K562 (cell line): Measurements from ENCODE around the gene ZNF598. TPM values are rescaled to one million over a fixed set of nuclear protein-coding genes. Genes with fewer than 3 reads are reported as not detected.
A peak's percentile ranks its signal among the peaks of the same experiment; 100 is the strongest.

Experiments used
- DEAF1 ChIP-seq: fragments of 450-650 bp; formaldehyde crosslinking; IDR thresholded peaks from 2 replicates; pipeline ENCODE4 v1.4.0; 2020; ENCODE audit warnings: mild to moderate bottlenecking, moderate library complexity
- FOXK1 ChIP-seq: sonication (generic); formaldehyde crosslinking; IDR thresholded peaks from 2 replicates; pipeline ENCODE4 v1.8.0; 2022; ENCODE audit warnings: missing genetic modification reagents, mild to moderate bottlenecking, borderline replicate concordance
- GABPB2 ChIP-seq: fragments of 250-450 bp; sonication (Bioruptor Pico); conservative IDR thresholded peaks from 2 replicates; pipeline ENCODE4 v1.5.1; 2021; ENCODE audit warnings: mild to moderate bottlenecking
- HNRNPH1 ChIP-seq: fragments of 200-400 bp; formaldehyde crosslinking; optimal IDR thresholded peaks from 2 replicates; pipeline ENCODE3; 2017; ENCODE audit warnings: low read depth, mild to moderate bottlenecking, low read length, moderate library complexity
- HNRNPLL ChIP-seq: fragments of 200-400 bp; formaldehyde crosslinking; IDR thresholded peaks from 2 replicates; pipeline ENCODE4 v1.6.1; 2017; ENCODE audit warnings: low read length, low read depth, mild to moderate bottlenecking; ENCODE audit not compliant: poor library complexity, severe bottlenecking
- RBFOX2 ChIP-seq: fragments of 200-400 bp; formaldehyde crosslinking; IDR thresholded peaks from 2 replicates; pipeline ENCODE4 v1.6.1; 2017; ENCODE audit warnings: low read depth, mild to moderate bottlenecking, low read length, moderate library complexity
- SMARCE1 ChIP-seq: fragments of 450-650 bp; IDR thresholded peaks from 2 replicates; pipeline ENCODE4 v1.7.1; 2016; ENCODE audit warnings: mild to moderate bottlenecking
- ZBTB11 ChIP-seq, 3 experiments: fragments of 200-800 bp in 1 of 3; fragments of 250-450 bp in 1 of 3; fragments of 450-650 bp in 1 of 3; sonication (Bioruptor Pico) in 1 of 3; sonication (Bioruptor generic) in 1 of 3; formaldehyde crosslinking in 1 of 3; IDR thresholded peaks; 2 replicates each; pipeline versions ENCODE4 v1.6.1 to v1.8.0; 2016 to 2022; ENCODE audit warnings: mild to moderate bottlenecking in 2 of 3, missing genetic modification characterization in 2 of 3, missing compliant biosample characterization in 1 of 3, moderate library complexity in 1 of 3
- ZBTB40 ChIP-seq, 2 experiments: fragments of 450-650 bp in 1 of 2; sonication (generic) in 1 of 2; formaldehyde crosslinking in 1 of 2; IDR thresholded peaks; 2 replicates each; pipeline versions ENCODE4 v1.7.1 to v1.9.0; 2016 to 2022; ENCODE audit warnings: inconsistent platforms in 1 of 2, mild to moderate bottlenecking in 1 of 2, missing genetic modification reagents in 1 of 2
- ZNF184 ChIP-seq: sonication (generic); formaldehyde crosslinking; IDR thresholded peaks from 2 replicates; pipeline ENCODE4 v1.5.0; 2020; ENCODE audit warnings: missing genetic modification reagents
- ZNF3 ChIP-seq: fragments of 250-450 bp; sonication (Bioruptor Pico); IDR thresholded peaks from 2 replicates; pipeline ENCODE4 v1.5.0; 2021; ENCODE audit warnings: mild to moderate bottlenecking, moderate library complexity
- ZNF589 ChIP-seq: fragments of 200-800 bp; sonication (Bioruptor generic); IDR thresholded peaks from 2 replicates; pipeline ENCODE4 v1.6.1; 2016; ENCODE audit warnings: low read depth, missing genetic modification characterization, missing compliant biosample characterization
- polyA plus RNA-seq, 8 experiments: library from polyadenylated mRNA; depleted of rRNA in 4 of 8; stranded (reverse) in 5 of 8; unstranded in 3 of 8; fragments of >200 nt; fragmentation: Nextera tagmentation in 2 of 8; fragmentation: Illumina TruSeq in 1 of 8; extraction: Ambion mirVana in 2 of 8; extraction: Trizol in 1 of 8; gene quantifications; 2 replicates each; pipeline versions ENCODE4 v1.2.1 to v1.2.3, GENCODE V29; 2011 to 2014; ENCODE audit warnings: inconsistent platforms in 1 of 8, missing spikeins in 1 of 8
- total RNA-seq, 7 experiments: library from RNA; depleted of rRNA in 6 of 7; stranded (reverse); fragments of >200 nt in 6 of 7; fragmentation: Illumina TruSeq in 2 of 7; extraction: Trizol in 2 of 7; gene quantifications; 2 replicates each; pipeline versions ENCODE4 v1.2.1 to v1.2.3, GENCODE V29; 2011 to 2021; ENCODE audit warnings: low replicate concordance in 1 of 7

Gene ZNF598
- total and polyA plus RNA-seq, 9 of the 15 experiments (the other 6 are each of a cell fraction or from before 2014, with no cell fraction given), result 0.11 to 115 (median 29.6) TPM

GRCh38 chr16:2007081-2007836 is 2.4 kb downstream of the ZNF598 start (continued):
- TF ChIP-seq ZBTB40 (IDR thresholded peaks at IDR 0.05) (no peak), ZBTB40 (CRISPR knock-in tag; IDR thresholded peaks at IDR 0.05) (no peak), GABPB2 (CRISPR knock-in tag) (no peak), ZNF589 (CRISPR knock-in tag) (no peak), SMARCE1 (no peak), ZNF3 (no peak), ZNF184 (CRISPR knock-in tag) (no peak), DEAF1 (CRISPR knock-in tag) (no peak), RBFOX2 (peak; percentile 54), ZBTB11 (CRISPR knock-in tag; IDR thresholded peaks at IDR 0.05) (no peak), HNRNPH1 (no peak), FOXK1 (CRISPR knock-in tag) (0 out of 2 replicates have a peak, but pooled peaks have one; percentile 20), HNRNPLL (no peak)
